Measurements from ENCODE around the gene AGO3. TPM values are rescaled to one million over a fixed set of nuclear protein-coding genes. Genes with fewer than 3 reads are reported as not detected.

Gene AGO3
- total RNA-seq, 1 experiment from 2014 or later, result 50.1 TPM

DNA sequence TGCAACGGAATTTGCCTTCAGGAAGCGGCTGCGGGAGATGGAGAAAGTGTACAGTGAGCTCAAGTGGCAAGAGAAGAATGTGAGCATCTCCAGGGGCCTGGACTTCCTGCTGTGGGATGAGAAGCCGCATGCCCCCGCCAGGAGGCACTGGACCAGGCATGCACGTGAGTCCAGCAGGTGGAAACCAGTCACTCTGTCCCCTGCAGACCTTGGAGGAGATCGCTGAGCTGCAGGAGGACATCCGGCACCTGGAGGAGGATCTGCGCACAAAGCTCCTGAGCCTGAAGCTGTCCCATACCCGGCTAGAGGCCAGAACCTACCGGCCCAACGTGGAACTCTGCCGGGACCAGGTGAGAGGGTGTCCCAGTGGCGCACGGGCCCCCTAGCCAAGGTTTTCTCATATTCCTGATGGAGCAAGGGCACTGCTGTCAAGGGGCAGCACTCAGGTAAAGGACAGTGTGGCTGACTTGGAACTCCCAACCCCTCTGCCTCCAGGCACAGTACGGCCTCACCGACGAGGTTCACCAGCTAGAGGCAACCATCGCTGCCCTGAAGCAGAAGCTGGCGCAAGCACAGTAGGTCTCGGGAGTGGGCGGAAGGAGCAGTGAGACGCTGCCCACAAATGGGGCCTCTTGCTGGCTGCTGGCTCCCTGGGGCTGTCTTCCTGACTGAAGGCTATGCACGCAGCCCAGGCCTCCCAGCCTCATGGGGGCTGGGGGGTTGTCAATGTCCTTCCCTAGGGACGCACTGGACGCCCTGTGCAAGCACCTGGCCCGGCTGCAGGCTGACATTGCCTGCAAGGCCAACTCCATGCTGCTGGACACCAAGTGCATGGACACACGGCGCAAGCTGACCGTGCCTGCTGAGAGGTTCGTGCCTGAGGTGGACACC is 156.6 kb downstream of the AGO3 start:
- Histone ChIP-seq H3K9me3 (ENCODE audit: insufficient read depth, low read depth) (no peaks in the 10 kb centered on the region), H3K36me3 (ENCODE audit: low read depth) (peaks cover 3% of the 10 kb centered on the region; the same call in 1 of the 2 replicates), H3K9me2 (ENCODE audit: insufficient read depth) (no peaks in the 10 kb centered on the region), H3K79me2 (ENCODE audit: low read depth) (peaks cover 27% of the 10 kb centered on the region), H3K4me3 (no peak overlapping the region), H3K4me2 (no peak overlapping the region), H4K20me1 (ENCODE audit: insufficient read depth) (peaks cover 9% of the 10 kb centered on the region; the same call in 1 of the 2 replicates), H2AFZ (no peak overlapping the region), H3K27me3 (ENCODE audit: insufficient read depth, low read depth) (no peaks in the 10 kb centered on the region), H3K4me1 (replicated peaks; ENCODE audit: insufficient read depth) (peaks cover 6% of the 10 kb centered on the region), H3K27ac (no peak overlapping the region), H3F3A (ENCODE audit: insufficient read depth, low read depth) (no peaks in the 10 kb centered on the region; the same call in 1 of the 2 replicates)
- intact Hi-C loops (cut with micrococcal nuclease; ENCODE audit: unreplicated experiment), result loop anchor here (1.0 kb wide), 2 partner anchors 156 to 204 kb away; partner anchors contain the start of genes AGO1 and AGO3
- TF ChIP-seq, protein P1, sequence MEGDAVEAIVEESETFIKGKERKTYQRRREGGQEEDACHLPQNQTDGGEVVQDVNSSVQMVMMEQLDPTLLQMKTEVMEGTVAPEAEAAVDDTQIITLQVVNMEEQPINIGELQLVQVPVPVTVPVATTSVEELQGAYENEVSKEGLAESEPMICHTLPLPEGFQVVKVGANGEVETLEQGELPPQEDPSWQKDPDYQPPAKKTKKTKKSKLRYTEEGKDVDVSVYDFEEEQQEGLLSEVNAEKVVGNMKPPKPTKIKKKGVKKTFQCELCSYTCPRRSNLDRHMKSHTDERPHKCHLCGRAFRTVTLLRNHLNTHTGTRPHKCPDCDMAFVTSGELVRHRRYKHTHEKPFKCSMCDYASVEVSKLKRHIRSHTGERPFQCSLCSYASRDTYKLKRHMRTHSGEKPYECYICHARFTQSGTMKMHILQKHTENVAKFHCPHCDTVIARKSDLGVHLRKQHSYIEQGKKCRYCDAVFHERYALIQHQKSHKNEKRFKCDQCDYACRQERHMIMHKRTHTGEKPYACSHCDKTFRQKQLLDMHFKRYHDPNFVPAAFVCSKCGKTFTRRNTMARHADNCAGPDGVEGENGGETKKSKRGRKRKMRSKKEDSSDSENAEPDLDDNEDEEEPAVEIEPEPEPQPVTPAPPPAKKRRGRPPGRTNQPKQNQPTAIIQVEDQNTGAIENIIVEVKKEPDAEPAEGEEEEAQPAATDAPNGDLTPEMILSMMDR (conservative IDR thresholded peaks at IDR 0.05), result no peak
- TF ChIP-seq EZH2 (IDR thresholded peaks at IDR 0.05; ENCODE audit: low read depth), result no peak
- POLR2A ChIA-PET (ENCODE audit: unreplicated experiment), result interaction anchor here (0.6 kb wide), 1 partner anchor 190 kb away, joined by 9 read pairs; no protein-coding TSS in a partner anchor
- DNase-seq, result no peak
- BruUV-seq (replicated peaks), result no TSS peak
- CTCF ChIA-PET, result no interaction called here

DNA sequence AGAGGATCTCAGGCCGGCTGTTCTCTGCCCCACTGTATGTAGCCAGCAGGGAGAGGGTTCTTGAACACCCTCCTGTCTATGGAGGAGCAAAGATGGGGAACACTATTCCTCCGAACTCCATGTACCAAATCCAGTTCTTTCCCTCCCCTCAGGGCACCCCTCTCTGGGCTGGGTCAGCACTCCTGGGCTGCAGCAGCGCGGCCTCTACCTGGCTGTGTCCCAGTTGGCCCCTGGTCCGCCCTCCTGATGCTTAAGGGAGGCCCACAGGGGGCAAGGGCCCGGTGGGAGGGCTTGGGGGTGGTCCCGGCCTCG is 157.3 kb downstream of the AGO3 start:
- Histone ChIP-seq H3K4me3 (peak overlapping the region; percentile 97; the same call in 1 of the 2 replicates), H3K4me2 (peak overlapping the region; percentile 83), H3F3A (ENCODE audit: insufficient read depth, low read depth) (peaks cover 6% of the 10 kb centered on the region; the same call in 1 of the 2 replicates), H2AFZ (peak overlapping the region; percentile 87; the same call in 1 of the 2 replicates), H3K79me2 (ENCODE audit: low read depth) (peaks cover 27% of the 10 kb centered on the region), H3K9me2 (ENCODE audit: insufficient read depth) (no peaks in the 10 kb centered on the region), H3K36me3 (ENCODE audit: low read depth) (peaks cover 11% of the 10 kb centered on the region; the same call in 1 of the 2 replicates), H3K27me3 (ENCODE audit: insufficient read depth, low read depth) (no peaks in the 10 kb centered on the region), H3K4me1 (replicated peaks; ENCODE audit: insufficient read depth) (peaks cover 6% of the 10 kb centered on the region), H3K27ac (no peak overlapping the region), H4K20me1 (ENCODE audit: insufficient read depth) (peaks cover 9% of the 10 kb centered on the region; the same call in 1 of the 2 replicates), H3K9me3 (ENCODE audit: insufficient read depth, low read depth) (no peaks in the 10 kb centered on the region)
- no peak for DNase-seq
- POLR2A ChIA-PET (ENCODE audit: unreplicated experiment), result no interaction called here
- BruUV-seq (replicated peaks), result no TSS peak
- TF ChIP-seq EZH2 (IDR thresholded peaks at IDR 0.05; ENCODE audit: low read depth), result no peak
- TF ChIP-seq, protein P1 (conservative IDR thresholded peaks at IDR 0.05), result no peak
- CTCF ChIA-PET, result no interaction called here
- intact Hi-C loops (cut with micrococcal nuclease; ENCODE audit: unreplicated experiment), result loop anchor here (1.0 kb wide), 2 partner anchors 157 to 205 kb away; partner anchors contain the start of genes AGO1 and AGO3

DNA sequence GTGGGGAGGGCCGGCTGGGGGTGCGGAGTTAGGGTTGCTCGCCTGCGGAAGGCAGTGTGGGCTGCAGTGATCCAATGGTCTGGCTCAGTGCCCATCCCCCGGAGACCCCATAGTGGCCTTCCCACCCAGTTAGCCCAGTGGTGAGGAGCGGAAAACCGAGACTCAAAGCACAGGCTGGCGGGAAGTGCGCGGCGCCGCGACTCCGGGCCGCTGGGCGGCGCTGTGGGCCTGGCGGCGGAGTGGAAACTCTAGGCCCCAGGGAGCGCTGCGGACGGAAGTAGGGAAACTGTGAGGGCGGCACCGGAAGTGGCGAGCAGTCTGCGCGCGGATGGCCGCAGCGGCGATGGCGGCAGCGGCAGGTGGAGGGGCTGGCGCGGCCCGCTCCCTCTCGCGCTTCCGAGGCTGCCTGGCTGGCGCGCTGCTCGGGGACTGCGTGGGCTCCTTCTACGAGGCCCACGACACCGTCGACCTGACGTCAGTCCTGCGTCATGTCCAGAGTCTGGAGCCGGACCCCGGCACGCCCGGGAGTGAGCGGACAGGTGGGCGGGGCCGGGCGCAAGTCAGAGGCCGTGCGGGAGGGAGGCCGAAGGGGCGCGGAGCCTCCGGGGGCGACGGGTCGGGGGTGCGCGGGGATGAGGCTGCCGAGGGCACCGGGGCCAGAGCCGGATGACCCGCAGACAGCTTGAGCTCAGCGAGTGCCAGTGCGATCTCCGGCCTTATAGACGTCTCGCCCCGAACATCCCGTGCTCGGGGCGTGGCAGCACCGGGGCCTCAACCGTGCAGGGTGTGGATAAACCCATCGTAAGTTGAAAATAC is 157.9 kb downstream of the AGO3 start, which contains the start of gene ADPRS:
ADPRS (plus strand) TSS at position 316 of the 816 bp plus-strand sequence; CDS start at position 329, 13 bp downstream.
- CTCF ChIA-PET, result no interaction called here
- POLR2A ChIA-PET (ENCODE audit: unreplicated experiment), result no interaction called here
- Histone ChIP-seq H3K27ac (peak within 1 kb of the TSS; percentile 57), H3K27me3 (ENCODE audit: insufficient read depth, low read depth) (no peaks in the 10 kb centered on the region), H3F3A (ENCODE audit: insufficient read depth, low read depth) (peaks cover 6% of the 10 kb centered on the region; the same call in 1 of the 2 replicates), H3K4me3 (peak within 1 kb of the TSS; percentile 97), H3K4me2 (peak within 1 kb of the TSS; percentile 90), H3K4me1 (replicated peaks; ENCODE audit: insufficient read depth) (peaks cover 6% of the 10 kb centered on the region), H3K36me3 (ENCODE audit: low read depth) (peaks cover 16% of the 10 kb centered on the region; the same call in 1 of the 2 replicates), H2AFZ (peak within 1 kb of the TSS; percentile 87), H3K9me2 (ENCODE audit: insufficient read depth) (no peaks in the 10 kb centered on the region), H4K20me1 (ENCODE audit: insufficient read depth) (peaks cover 9% of the 10 kb centered on the region), H3K9me3 (ENCODE audit: insufficient read depth, low read depth) (no peaks in the 10 kb centered on the region), H3K79me2 (ENCODE audit: low read depth) (peaks cover 27% of the 10 kb centered on the region)
- peak; percentile 74 to 89 for DNase-seq
- intact Hi-C loops (cut with micrococcal nuclease; ENCODE audit: unreplicated experiment), result loop anchor here (1.0 kb wide), 2 partner anchors 157 to 205 kb away; partner anchors contain the start of genes AGO1 and AGO3
- no peak for TF ChIP-seq EZH2 (IDR thresholded peaks at IDR 0.05; ENCODE audit: low read depth)
- TF ChIP-seq, protein P1 (conservative IDR thresholded peaks at IDR 0.05), result peak; percentile 93
- no TSS peak for BruUV-seq (replicated peaks)
